ENCODE data around the gene STARD5.

The STARD5 gene

GRCh38 chr15:81299630-81300273 is 24.2 kb downstream of the STARD5 start:
- H3K36me3 ChIP-seq (ENCODE audit: insufficient read depth, low read length), result peaks cover 56% of the 10 kb centered on the region
- no peak overlapping the region for H2AFZ ChIP-seq (ENCODE audit: low read depth, low read length)
- no peaks in the 10 kb centered on the region for H3K9me3 ChIP-seq (ENCODE audit: insufficient read depth, low read length, severe bottlenecking)
- peak overlapping the region; percentile 99 for H3K27ac ChIP-seq (ENCODE audit: low read length)
- DNase-seq (no peak), ATAC-seq (ENCODE audit: insufficient read depth, low read depth) (no peak)
- H3K9ac ChIP-seq (ENCODE audit: low read depth, low read length), result peak overlapping the region; percentile 78
- H3K27me3 ChIP-seq (ENCODE audit: insufficient read depth, low read length, poor library complexity), result no peaks in the 10 kb centered on the region
- peaks cover 2% of the 10 kb centered on the region; the same call in 1 of the 2 replicates for H4K20me1 ChIP-seq (ENCODE audit: insufficient read depth, low read length)
- peaks cover 90% of the 10 kb centered on the region for H3K4me1 ChIP-seq (ENCODE audit: insufficient read depth, low read length)
- H3K4me3 ChIP-seq (ENCODE audit: low read depth in 1 of 2, low read length in 2 of 2), result peak overlapping the region in 1 of 2 experiments; percentile 67; a peak in 2 of 4 replicates
- TF ChIP-seq CTCF (IDR thresholded peaks at IDR 0.05; ENCODE audit: borderline replicate concordance, extremely low read depth, low read length, poor library complexity, severe bottlenecking) (no peak), EZH2 (IDR thresholded peaks at IDR 0.05; ENCODE audit: borderline replicate concordance, low read depth, low read length, severe bottlenecking) (no peak)
- peak overlapping the region; percentile 76 for H3K4me2 ChIP-seq (ENCODE audit: insufficient read depth, low read length)
- peaks cover 75% of the 10 kb centered on the region for H3K79me2 ChIP-seq (ENCODE audit: insufficient read depth, low read length)

- Histone ChIP-seq H3K27ac (ENCODE audit: low read length) (peak overlapping the region; percentile 99), H4K20me1 (ENCODE audit: insufficient read depth, low read length) (peaks cover 2% of the 10 kb centered on the region; the same call in 1 of the 2 replicates), H3K9me3 (ENCODE audit: insufficient read depth, low read length, severe bottlenecking) (no peaks in the 10 kb centered on the region), H3K9ac (ENCODE audit: low read depth, low read length) (peak overlapping the region; percentile 78), H3K36me3 (ENCODE audit: insufficient read depth, low read length) (peaks cover 50% of the 10 kb centered on the region), H3K4me3 (ENCODE audit: low read depth in 1 of 2, low read length in 2 of 2) (peak overlapping the region in 1 of 2 experiments; percentile 67; a peak in 2 of 4 replicates), H3K79me2 (ENCODE audit: insufficient read depth, low read length) (peaks cover 79% of the 10 kb centered on the region), H3K4me1 (ENCODE audit: insufficient read depth, low read length) (peaks cover 96% of the 10 kb centered on the region), H3K27me3 (ENCODE audit: insufficient read depth, low read length, poor library complexity) (no peaks in the 10 kb centered on the region), H2AFZ (ENCODE audit: low read depth, low read length) (no peak overlapping the region), H3K4me2 (ENCODE audit: insufficient read depth, low read length) (peak overlapping the region; percentile 76)
- ATAC-seq (ENCODE audit: insufficient read depth, low read depth) (no peak), DNase-seq (no peak)
- TF ChIP-seq EZH2 (IDR thresholded peaks at IDR 0.05; ENCODE audit: borderline replicate concordance, low read depth, low read length, severe bottlenecking), result no peak
- no peak for TF ChIP-seq CTCF (IDR thresholded peaks at IDR 0.05; ENCODE audit: borderline replicate concordance, extremely low read depth, low read length, poor library complexity, severe bottlenecking)
These were observed 24.8 kb downstream of the STARD5 start for GRCh38 chr15:81299156-81299555.

GRCh38 chr15:81298611-81299010 is 25.3 kb downstream of the STARD5 start:
- no peak overlapping the region for H2AFZ ChIP-seq (ENCODE audit: low read depth, low read length)
- peak overlapping the region in 1 of 2 experiments; percentile 67; a peak in 2 of 4 replicates for H3K4me3 ChIP-seq (ENCODE audit: low read depth in 1 of 2, low read length in 2 of 2)
- H4K20me1 ChIP-seq (ENCODE audit: insufficient read depth, low read length), result peaks cover 2% of the 10 kb centered on the region; the same call in 1 of the 2 replicates
- H3K4me1 ChIP-seq (ENCODE audit: insufficient read depth, low read length), result peaks cover 99% of the 10 kb centered on the region
- peak overlapping the region; percentile 78 for H3K9ac ChIP-seq (ENCODE audit: low read depth, low read length)
- H3K4me2 ChIP-seq (ENCODE audit: insufficient read depth, low read length), result peak overlapping the region; percentile 76
- no peaks in the 10 kb centered on the region for H3K9me3 ChIP-seq (ENCODE audit: insufficient read depth, low read length, severe bottlenecking)
- no peak for ATAC-seq (ENCODE audit: insufficient read depth, low read depth)
- peaks cover 44% of the 10 kb centered on the region for H3K36me3 ChIP-seq (ENCODE audit: insufficient read depth, low read length)
- H3K27me3 ChIP-seq (ENCODE audit: insufficient read depth, low read length, poor library complexity), result no peaks in the 10 kb centered on the region
- H3K79me2 ChIP-seq (ENCODE audit: insufficient read depth, low read length), result peaks cover 79% of the 10 kb centered on the region
- H3K27ac ChIP-seq (ENCODE audit: low read length), result peak overlapping the region; percentile 99
- TF ChIP-seq CTCF (IDR thresholded peaks at IDR 0.05; ENCODE audit: borderline replicate concordance, extremely low read depth, low read length, poor library complexity, severe bottlenecking), result no peak
- no peak for TF ChIP-seq EZH2 (IDR thresholded peaks at IDR 0.05; ENCODE audit: borderline replicate concordance, low read depth, low read length, severe bottlenecking)
- no peak for DNase-seq

Data from DND-41 (cell line).